HepG2 (cell line): ENCODE measurements around the gene PTPA. TPM values are rescaled to one million over a fixed set of nuclear protein-coding genes. Genes with fewer than 3 reads are reported as not detected.

ENCODE experiments used
- ATAC-seq: fragments of 200-7000 bp; cut with Tn5 transposase; 3 replicates; pipeline ENCODE4 v1.9.1; 2020; ENCODE audit warnings: mild to moderate bottlenecking, moderate library complexity
- BruUV-seq: library from RNA; stranded (reverse); fragments of 400-500 nt; replicated peaks from 2 replicates; lab custom pipeline; 2021; lab: Mats Ljungman, UMichigan
- CTCF ChIA-PET: fragments of 300-600 bp; formaldehyde crosslinking; extraction: SDS; loops from one replicate; lab custom pipeline; 2021; ENCODE audit warnings: low total read pairs, inconsistent platforms, low intra/inter-chr PET ratio; lab: Yijun Ruan, JAX
- POLR2A ChIA-PET: fragments of 350-600 bp; sonication (Branson Sonifier 250); formaldehyde crosslinking; loops from one replicate; lab custom pipeline; 2020; ENCODE audit warnings: antibody characterized with exemption, inconsistent platforms; lab: Yijun Ruan, JAX
- DNase-seq: peaks from one replicate; pipeline ENCODE4 v3.0.0-alpha.2; 2015; ENCODE audit warnings: low spot score
- FAIRE-seq: peaks from 3 replicates; lab custom pipeline; 2011; peaks lifted over from hg19 to GRCh38; lab: Jason Lieb, UNC
- H2AFZ ChIP-seq: one replicate; pipeline ENCODE4 v1.6.1; 2011; ENCODE audit warnings: low read length, inconsistent platforms
- H3K27ac ChIP-seq: fragments of 300-600 bp; 3 replicates; pipeline ENCODE4 v1.8.0; 2011; ENCODE audit warnings: mixed run types, mild to moderate bottlenecking, mixed read lengths, low read length, inconsistent platforms; ENCODE audit not compliant: insufficient read depth; ENCODE audit errors: extremely low read length
- H3K27me3 ChIP-seq, 2 experiments: fragments of 200-600 bp in 1 of 2; 2 replicates in 1 of 2; 3 replicates in 1 of 2; pipeline versions ENCODE4 v1.6.0 to v1.8.0; 2011; ENCODE audit warnings: low read length in 2 of 2, mild to moderate bottlenecking in 2 of 2, moderate library complexity in 2 of 2, inconsistent platforms in 1 of 2; ENCODE audit not compliant: insufficient read depth in 2 of 2, control insufficient read depth in 1 of 2
- H3K36me3 ChIP-seq, 2 experiments: fragments of 200-600 bp in 1 of 2; replicated peaks in 1 of 2; 2 replicates in 1 of 2; 3 replicates in 1 of 2; pipeline versions ENCODE4 v1.5.1 to v1.8.0; 2011; ENCODE audit warnings: low read length in 2 of 2, inconsistent platforms in 1 of 2; ENCODE audit not compliant: insufficient read depth in 2 of 2, control insufficient read depth in 1 of 2
- H3K4me1 ChIP-seq: 2 replicates; pipeline ENCODE4 v1.5.1; 2012; ENCODE audit warnings: low read length, inconsistent platforms; ENCODE audit not compliant: insufficient read depth
- H3K4me2 ChIP-seq: 2 replicates; pipeline ENCODE4 v1.6.0; 2011; ENCODE audit warnings: low read depth, low read length, inconsistent platforms
- H3K4me3 ChIP-seq, 3 experiments: fragments of 200-600 bp in 1 of 3; sonication (generic), shearing (Covaris generic) in 1 of 3; replicated peaks in 1 of 3; 2 replicates each; pipeline ENCODE4 v1.5.1; 2011 to 2016; ENCODE audit warnings: low read length in 3 of 3, inconsistent platforms in 2 of 3, low read depth in 2 of 3, mild to moderate bottlenecking in 2 of 3, control low read depth in 1 of 3, mixed read lengths in 1 of 3; ENCODE audit not compliant: insufficient read depth in 1 of 3
- H3K79me2 ChIP-seq: one replicate; pipeline ENCODE4 v1.6.1; 2011; ENCODE audit warnings: low read length, inconsistent platforms; ENCODE audit not compliant: insufficient read depth
- H3K9ac ChIP-seq: 2 replicates; pipeline ENCODE4 v1.6.0; 2011; ENCODE audit warnings: mild to moderate bottlenecking, low read depth, low read length, inconsistent platforms; ENCODE audit not compliant: insufficient read depth
- H3K9me3 ChIP-seq: 2 replicates; pipeline ENCODE4 v1.5.1; 2012; ENCODE audit warnings: mild to moderate bottlenecking, low read length
- H4K20me1 ChIP-seq: 2 replicates; pipeline ENCODE4 v1.6.0; 2011; ENCODE audit warnings: inconsistent platforms, mild to moderate bottlenecking, low read length, moderate library complexity; ENCODE audit not compliant: insufficient read depth
- HNRNPUL1 ChIP-seq: fragments of 200-400 bp; formaldehyde crosslinking; IDR thresholded peaks from 2 replicates; pipeline ENCODE4 v1.6.1; 2017; ENCODE audit warnings: low read depth, mild to moderate bottlenecking, low read length, moderate library complexity
- JARID2 ChIP-seq: sonication (generic); formaldehyde crosslinking; IDR thresholded peaks from 2 replicates; pipeline ENCODE4 v1.8.1; 2023; ENCODE audit warnings: missing genetic modification reagents, inconsistent platforms; ENCODE audit not compliant: insufficient replicate concordance
- KDM4B ChIP-seq: sonication (generic); formaldehyde crosslinking; IDR thresholded peaks from 2 replicates; pipeline ENCODE4 v1.4.0; 2020; ENCODE audit warnings: missing genetic modification reagents
- MAFF ChIP-seq: IDR thresholded peaks from 2 replicates; pipeline ENCODE4 v1.6.1; 2011; ENCODE audit warnings: low read depth, low read length, improper control_type of control experiment
- MEIS1 ChIP-seq: sonication (generic); formaldehyde crosslinking; IDR thresholded peaks from 2 replicates; pipeline ENCODE4 v1.9.0; 2021; ENCODE audit warnings: mild to moderate bottlenecking, missing genetic modification reagents, moderate library complexity, borderline replicate concordance
- SIX4 ChIP-seq: sonication (generic); formaldehyde crosslinking; IDR thresholded peaks from 2 replicates; pipeline ENCODE4 v1.4.0; 2020; ENCODE audit warnings: missing genetic modification reagents
- SNRNP70 ChIP-seq: fragments of 200-400 bp; formaldehyde crosslinking; IDR thresholded peaks from 2 replicates; pipeline ENCODE4 v1.6.1; 2017; ENCODE audit warnings: mild to moderate bottlenecking, low read depth, low read length, moderate library complexity
- ZBTB21 ChIP-seq: sonication (generic); formaldehyde crosslinking; IDR thresholded peaks from 2 replicates; pipeline ENCODE4 v1.4.0; 2020; ENCODE audit warnings: missing genetic modification reagents
- ZNF17 ChIP-seq: sonication (generic); formaldehyde crosslinking; IDR thresholded peaks from 2 replicates; pipeline ENCODE4 v1.5.0; 2020; ENCODE audit warnings: mild to moderate bottlenecking, missing genetic modification reagents
- WGBS: methylation state at CpG from one replicate; pipeline ENCODE4 v1.1.6; 2017; ENCODE audit warnings: low lambda C conversion rate; 5-methylcytosine and 5-hydroxymethylcytosine counted together
- in situ Hi-C: cut with HindIII; loops from 2 replicates; pipeline ENCODE4 v1.10.0; 2017; ENCODE audit warnings: low pct_unique_long_range_greater_than_20kb; ENCODE audit not compliant: extremely low pct_ligation_motif_present
- intact Hi-C: fragments of 100-400 bp; cut with micrococcal nuclease; formaldehyde crosslinking; loops from one replicate; pipeline ENCODE4 v1.10.0; 2022; ENCODE audit not compliant: unreplicated experiment
- polyA plus RNA-seq, 8 experiments: library from polyadenylated mRNA; depleted of rRNA in 3 of 8; stranded (reverse) in 7 of 8; unstranded in 1 of 8; fragments of >200 nt; fragmentation: Illumina TruSeq in 4 of 8; extraction: Trizol in 4 of 8; gene quantifications; 2 replicates each; pipeline versions ENCODE4 v1.2.1 to v1.2.3, GENCODE V29; 2011 to 2016; ENCODE audit warnings: low read depth in 4 of 8, missing spikeins in 1 of 8, mixed read lengths in 1 of 8; ENCODE audit not compliant: insufficient read depth in 1 of 8
- total RNA-seq, 5 experiments: library from RNA; depleted of rRNA; stranded (reverse); fragments of >200 nt; fragmentation: Illumina TruSeq; extraction: Trizol; gene quantifications; 2 replicates each; pipeline ENCODE4 v1.2.3, GENCODE V29; 2016; ENCODE audit warnings: low read depth in 1 of 5
- TF ChIP-seq, protein P1 (sequence below): sonication (generic); formaldehyde crosslinking; IDR thresholded peaks from 2 replicates; pipeline ENCODE4 v1.5.0; 2020; ENCODE audit warnings: missing genetic modification reagents, mild to moderate bottlenecking, borderline replicate concordance
- TF ChIP-seq, protein P2 (sequence below): sonication (generic); formaldehyde crosslinking; IDR thresholded peaks from 2 replicates; pipeline ENCODE4 v1.4.0; 2020; ENCODE audit warnings: mild to moderate bottlenecking, missing genetic modification reagents
- TF ChIP-seq, protein P3 (sequence below): sonication (generic); formaldehyde crosslinking; IDR thresholded peaks from 2 replicates; pipeline ENCODE4 v1.8.0; 2022; ENCODE audit warnings: missing genetic modification reagents, mild to moderate bottlenecking, moderate library complexity, borderline replicate concordance
- TF ChIP-seq, protein P4 (sequence below): sonication (generic); formaldehyde crosslinking; IDR thresholded peaks from 2 replicates; pipeline ENCODE4 v1.9.0; 2021; ENCODE audit warnings: missing genetic modification reagents, borderline replicate concordance
- TF ChIP-seq, protein P5 (sequence below): sonication (generic); IDR thresholded peaks from 2 replicates; pipeline ENCODE4 v1.6.1; 2016; ENCODE audit warnings: low read depth, borderline replicate concordance
- TF ChIP-seq, protein P6 (sequence below): sonication (generic); formaldehyde crosslinking; conservative IDR thresholded peaks from 2 replicates; pipeline ENCODE4 v1.8.0; 2022; ENCODE audit warnings: missing genetic modification reagents

Gene PTPA
- total and polyA plus RNA-seq, 2 of the 13 experiments (the other 11 are each of a cell fraction or from before 2014, with no cell fraction given), result 79.3 to 105 TPM

DNA sequence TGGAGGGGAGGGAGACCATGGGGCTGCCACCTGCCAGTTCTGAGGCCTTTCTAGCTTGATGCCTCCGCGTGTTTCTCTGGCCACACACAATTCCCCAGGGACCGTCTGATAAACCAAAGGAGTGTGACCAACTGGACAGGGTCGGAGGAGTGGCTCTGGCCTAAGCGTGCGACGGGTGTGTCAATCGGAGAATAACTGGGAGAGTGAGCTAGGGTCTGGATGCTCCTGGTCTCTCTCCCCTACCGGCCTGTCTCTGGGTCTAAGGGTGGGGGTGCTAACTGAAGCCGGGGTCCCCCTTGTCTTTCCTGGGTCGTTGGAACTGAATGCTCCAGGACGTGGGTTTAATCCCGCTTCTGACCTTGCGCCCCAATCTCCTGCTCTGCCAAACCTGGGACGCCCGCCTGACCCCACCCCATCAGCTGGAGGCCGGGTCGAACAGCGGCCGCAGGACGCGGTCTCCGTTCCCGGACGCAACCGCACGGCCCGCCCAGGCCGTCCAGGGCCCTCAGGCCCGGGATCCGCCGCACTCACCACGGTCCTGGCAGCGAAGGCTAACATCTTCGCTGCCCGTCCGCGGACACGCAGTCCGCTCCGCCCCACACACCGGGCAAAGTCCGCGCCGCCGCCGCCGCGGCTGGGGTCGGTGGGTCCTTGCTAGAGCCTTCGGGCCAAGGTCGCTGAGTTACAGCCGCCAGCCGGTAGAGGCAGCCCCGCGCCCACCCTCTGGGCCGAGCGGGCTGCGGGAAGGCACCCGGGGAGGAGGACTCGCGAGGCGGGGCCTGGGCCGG is 1.1 kb upstream of the PTPA start:
- H3K79me2 ChIP-seq, result peaks cover 33% of the 10 kb centered on the region
- POLR2A ChIA-PET, result interaction anchor here (0.6 to 3.6 kb wide), 12 partner anchors 12 to 516 kb away, joined by 3 to 18 read pairs (median 4); partner anchors contain the start of genes DOLPP1, NTMT1 and SH3GLB2
- TF ChIP-seq, protein P1, sequence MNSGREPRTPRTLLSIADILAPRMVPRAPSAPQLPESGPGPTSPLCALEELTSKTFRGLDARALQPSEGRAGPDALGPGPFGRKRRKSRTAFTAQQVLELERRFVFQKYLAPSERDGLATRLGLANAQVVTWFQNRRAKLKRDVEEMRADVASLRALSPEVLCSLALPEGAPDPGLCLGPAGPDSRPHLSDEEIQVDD (CRISPR knock-in tag), result no peak
- TF ChIP-seq, protein P2, sequence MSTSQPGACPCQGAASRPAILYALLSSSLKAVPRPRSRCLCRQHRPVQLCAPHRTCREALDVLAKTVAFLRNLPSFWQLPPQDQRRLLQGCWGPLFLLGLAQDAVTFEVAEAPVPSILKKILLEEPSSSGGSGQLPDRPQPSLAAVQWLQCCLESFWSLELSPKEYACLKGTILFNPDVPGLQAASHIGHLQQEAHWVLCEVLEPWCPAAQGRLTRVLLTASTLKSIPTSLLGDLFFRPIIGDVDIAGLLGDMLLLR (CRISPR knock-in tag), result no peak; the same call in 1 of the 2 replicates
- TF ChIP-seq, protein P3, sequence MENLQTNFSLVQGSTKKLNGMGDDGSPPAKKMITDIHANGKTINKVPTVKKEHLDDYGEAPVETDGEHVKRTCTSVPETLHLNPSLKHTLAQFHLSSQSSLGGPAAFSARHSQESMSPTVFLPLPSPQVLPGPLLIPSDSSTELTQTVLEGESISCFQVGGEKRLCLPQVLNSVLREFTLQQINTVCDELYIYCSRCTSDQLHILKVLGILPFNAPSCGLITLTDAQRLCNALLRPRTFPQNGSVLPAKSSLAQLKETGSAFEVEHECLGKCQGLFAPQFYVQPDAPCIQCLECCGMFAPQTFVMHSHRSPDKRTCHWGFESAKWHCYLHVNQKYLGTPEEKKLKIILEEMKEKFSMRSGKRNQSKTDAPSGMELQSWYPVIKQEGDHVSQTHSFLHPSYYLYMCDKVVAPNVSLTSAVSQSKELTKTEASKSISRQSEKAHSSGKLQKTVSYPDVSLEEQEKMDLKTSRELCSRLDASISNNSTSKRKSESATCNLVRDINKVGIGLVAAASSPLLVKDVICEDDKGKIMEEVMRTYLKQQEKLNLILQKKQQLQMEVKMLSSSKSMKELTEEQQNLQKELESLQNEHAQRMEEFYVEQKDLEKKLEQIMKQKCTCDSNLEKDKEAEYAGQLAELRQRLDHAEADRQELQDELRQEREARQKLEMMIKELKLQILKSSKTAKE (CRISPR knock-in tag), result no peak
- TF ChIP-seq, protein P4, sequence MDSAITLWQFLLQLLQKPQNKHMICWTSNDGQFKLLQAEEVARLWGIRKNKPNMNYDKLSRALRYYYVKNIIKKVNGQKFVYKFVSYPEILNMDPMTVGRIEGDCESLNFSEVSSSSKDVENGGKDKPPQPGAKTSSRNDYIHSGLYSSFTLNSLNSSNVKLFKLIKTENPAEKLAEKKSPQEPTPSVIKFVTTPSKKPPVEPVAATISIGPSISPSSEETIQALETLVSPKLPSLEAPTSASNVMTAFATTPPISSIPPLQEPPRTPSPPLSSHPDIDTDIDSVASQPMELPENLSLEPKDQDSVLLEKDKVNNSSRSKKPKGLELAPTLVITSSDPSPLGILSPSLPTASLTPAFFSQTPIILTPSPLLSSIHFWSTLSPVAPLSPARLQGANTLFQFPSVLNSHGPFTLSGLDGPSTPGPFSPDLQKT (CRISPR knock-in tag), result no peak
- TF ChIP-seq SNRNP70 (no peak), HNRNPUL1 (no peak), JARID2 (CRISPR knock-in tag) (no peak), MEIS1 (CRISPR knock-in tag) (0 out of 2 replicates have a peak, but pooled peaks have one; percentile 23), MAFF (no peak), ZBTB21 (CRISPR knock-in tag) (no peak), ZNF17 (CRISPR knock-in tag) (no peak), SIX4 (CRISPR knock-in tag) (peak; percentile 8; the same call in 1 of the 2 replicates), KDM4B (CRISPR knock-in tag) (peak; percentile 30; the same call in 1 of the 2 replicates)
- TF ChIP-seq, protein P5, sequence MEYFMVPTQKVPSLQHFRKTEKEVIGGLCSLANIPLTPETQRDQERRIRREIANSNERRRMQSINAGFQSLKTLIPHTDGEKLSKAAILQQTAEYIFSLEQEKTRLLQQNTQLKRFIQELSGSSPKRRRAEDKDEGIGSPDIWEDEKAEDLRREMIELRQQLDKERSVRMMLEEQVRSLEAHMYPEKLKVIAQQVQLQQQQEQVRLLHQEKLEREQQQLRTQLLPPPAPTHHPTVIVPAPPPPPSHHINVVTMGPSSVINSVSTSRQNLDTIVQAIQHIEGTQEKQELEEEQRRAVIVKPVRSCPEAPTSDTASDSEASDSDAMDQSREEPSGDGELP, result peak; percentile 63; the same call in 1 of the 2 replicates
- TF ChIP-seq, protein P6, sequence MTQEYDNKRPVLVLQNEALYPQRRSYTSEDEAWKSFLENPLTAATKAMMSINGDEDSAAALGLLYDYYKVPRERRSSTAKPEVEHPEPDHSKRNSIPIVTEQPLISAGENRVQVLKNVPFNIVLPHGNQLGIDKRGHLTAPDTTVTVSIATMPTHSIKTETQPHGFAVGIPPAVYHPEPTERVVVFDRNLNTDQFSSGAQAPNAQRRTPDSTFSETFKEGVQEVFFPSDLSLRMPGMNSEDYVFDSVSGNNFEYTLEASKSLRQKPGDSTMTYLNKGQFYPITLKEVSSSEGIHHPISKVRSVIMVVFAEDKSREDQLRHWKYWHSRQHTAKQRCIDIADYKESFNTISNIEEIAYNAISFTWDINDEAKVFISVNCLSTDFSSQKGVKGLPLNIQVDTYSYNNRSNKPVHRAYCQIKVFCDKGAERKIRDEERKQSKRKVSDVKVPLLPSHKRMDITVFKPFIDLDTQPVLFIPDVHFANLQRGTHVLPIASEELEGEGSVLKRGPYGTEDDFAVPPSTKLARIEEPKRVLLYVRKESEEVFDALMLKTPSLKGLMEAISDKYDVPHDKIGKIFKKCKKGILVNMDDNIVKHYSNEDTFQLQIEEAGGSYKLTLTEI (CRISPR knock-in tag), result no peak

More for the DNA sequence above, 1.1 kb upstream of the PTPA start:
- Histone ChIP-seq H3K9me3 (no peaks in the 10 kb centered on the region), H4K20me1 (0 out of 2 replicates have a peak, but pooled peaks cover 5% of the 10 kb centered on the region), H3K4me1 (peaks cover 51% of the 10 kb centered on the region), H3K9ac (peak overlapping the region; percentile 77), H3K4me2 (peak overlapping the region; percentile 70), H3K27ac (peak overlapping the region; percentile 91), H3K36me3 (peaks cover 0 to 4% of the 10 kb centered on the region in 2 experiments; a peak in 1 of 5 replicates), H2AFZ (no peak overlapping the region), H3K27me3 (no peaks in the 10 kb centered on the region; a peak in 1 of 5 replicates), H3K4me3 (peak overlapping the region; percentile 80 to 84 (median 80))
- intact Hi-C loops, result no loop called here
- DNase-seq (peak; percentile 18), ATAC-seq (peak; percentile 81), FAIRE-seq (no peak)
- CTCF ChIA-PET, result no interaction called here
- BruUV-seq, result TSS peak; percentile 65
- in situ Hi-C loops, result no loop called here
- WGBS, result 0% methylated on average over 3 of the region's 64 CpGs
